Stimulated activated naive CD4-positive, alpha-beta T cell treated with Interleukin-2 at 50 U/mL for 16 hours (primary cell): Measurements from ENCODE around the gene SLC66A1.
"Not testable (repeated sequence)": the region's sequence is repeated elsewhere in the genome, so short reads cannot be mapped to it uniquely, and the experiment has no call there.

Experiments used
- DNase-seq: peaks from one replicate; lab custom pipeline; 2025; lab: John Stamatoyannopoulos, UW

The SLC66A1 gene

DNA sequence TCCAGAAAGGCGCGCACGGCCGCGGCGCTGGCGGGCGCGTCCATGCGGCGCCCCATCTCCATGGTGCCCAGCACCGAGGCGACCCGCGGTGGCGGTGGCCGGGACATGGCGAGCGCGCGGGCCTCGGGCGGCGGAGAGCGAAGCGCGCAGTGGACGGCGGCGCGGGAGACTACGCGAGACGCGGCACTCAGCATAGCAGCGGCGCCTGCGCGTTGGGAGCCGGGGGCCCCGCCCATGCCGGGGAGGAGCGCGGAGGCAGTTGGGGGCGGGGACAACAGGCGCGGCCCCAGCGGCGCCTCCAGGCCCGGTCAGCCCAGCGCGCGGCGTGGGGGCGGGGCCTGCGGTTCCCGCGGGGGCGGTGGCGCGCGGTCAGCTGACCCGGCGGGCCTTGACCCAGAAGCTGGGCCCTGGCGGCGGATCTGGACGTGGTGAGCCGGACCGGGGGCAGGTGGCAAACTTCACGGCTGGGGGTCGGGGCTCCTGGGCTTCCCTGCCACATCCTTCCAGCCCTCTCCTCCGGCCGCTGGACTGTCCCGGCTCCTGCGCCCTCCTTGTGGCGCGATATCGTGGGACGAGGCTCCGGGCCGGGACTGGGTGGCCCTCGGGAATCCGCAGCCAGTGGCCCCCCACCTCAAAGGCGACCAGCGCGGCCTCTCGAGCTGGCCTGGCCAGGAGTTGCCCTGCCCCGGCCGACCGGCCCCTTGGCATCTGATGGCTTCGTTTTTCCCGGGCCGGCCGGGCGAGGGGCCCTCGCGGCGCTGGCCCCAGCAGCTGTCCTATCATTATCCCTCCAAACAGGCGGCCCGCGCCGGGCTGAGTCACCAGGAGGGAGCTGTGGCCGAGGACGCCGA, at the start of gene SLC66A1, which contains the start of gene AKR7A2:
TSS of gene SLC66A1 (plus strand) at position 396 of the 851 bp plus-strand sequence. CDS start 5,352 bp downstream, outside the sequence.
TSS of gene AKR7A2 (minus strand) at position 214 of the 851 bp plus-strand sequence. CDS start at position 194, 20 bp downstream.
- peak; percentile 82 for DNase-seq

- DNase-seq = no peak
These were observed 49.4 kb upstream of the SLC66A1 start for GRCh38 chr1:19262744-19263143.

GRCh38 chr1:19268445-19268844, 43.7 kb upstream of the SLC66A1 start:
- DNase-seq = no peak

DNA sequence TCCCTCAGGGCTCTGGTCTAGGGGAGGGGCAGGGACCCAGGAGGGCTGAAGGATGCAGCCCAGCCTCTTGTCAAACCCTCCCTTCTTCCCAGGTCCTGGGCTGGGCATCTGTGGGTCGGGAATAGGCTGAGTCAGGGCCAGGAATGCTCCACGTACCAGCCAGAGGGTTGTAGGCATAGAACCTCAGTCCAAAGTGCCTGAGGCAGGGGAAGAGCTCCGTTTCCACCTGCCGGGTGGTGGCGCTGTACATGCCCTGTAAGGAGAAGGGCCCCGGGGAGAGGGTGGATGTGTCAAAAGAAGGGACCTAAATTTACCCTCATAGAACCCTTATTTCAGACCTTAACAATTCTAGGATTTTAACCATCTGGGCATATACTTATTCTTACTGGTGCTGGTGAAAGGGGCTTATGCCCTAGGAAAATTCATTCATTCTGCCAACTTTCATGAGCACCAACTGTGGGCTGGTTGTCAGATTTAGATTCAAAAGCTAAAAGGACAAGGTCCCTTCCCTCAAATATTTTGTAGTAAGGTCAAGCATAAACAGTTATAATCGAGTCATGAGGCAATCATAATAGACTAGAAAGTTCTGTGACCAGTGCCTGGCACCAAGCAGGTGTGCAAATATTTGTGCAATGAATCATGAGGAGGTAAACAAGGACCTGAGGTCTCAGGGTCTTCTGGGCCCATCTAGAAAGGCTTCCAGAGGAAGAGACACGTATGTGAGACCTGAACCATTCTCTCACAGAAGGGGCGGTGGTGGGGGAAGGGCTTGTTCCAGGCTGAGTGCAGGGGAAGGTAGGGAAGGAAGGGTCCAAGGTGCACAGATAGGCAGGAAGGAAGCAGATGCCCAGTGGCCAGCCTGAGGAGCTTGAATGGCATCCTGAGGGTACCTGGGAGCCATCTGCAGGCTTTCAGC, 42.4 kb upstream of the SLC66A1 start:
- not testable (repeated sequence) for DNase-seq

- DNase-seq = not testable (repeated sequence)
These were observed 41.8 kb upstream of the SLC66A1 start for GRCh38 chr1:19270343-19270730.

DNA sequence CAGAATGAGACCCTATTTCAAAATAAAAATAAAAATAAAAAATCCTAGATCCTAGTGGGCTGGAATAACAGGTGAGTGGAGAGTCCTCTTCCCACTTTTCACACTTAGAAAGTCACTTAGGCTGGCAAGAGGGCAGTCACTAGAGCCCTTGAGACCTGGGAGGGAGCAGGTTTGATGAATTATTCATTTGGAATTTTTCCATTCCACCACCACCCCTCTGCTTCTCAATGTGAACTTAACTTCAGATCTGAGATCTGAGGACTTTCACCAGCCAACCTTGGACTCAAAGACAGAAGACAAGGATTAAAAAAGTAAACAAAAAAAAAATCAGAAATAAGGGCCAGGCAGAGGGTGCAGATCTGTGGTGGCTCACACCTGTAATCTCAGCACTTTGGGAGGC, 40.1 kb upstream of the SLC66A1 start:
- no peak for DNase-seq

GRCh38 chr1:19273106-19273843, 38.9 kb upstream of the SLC66A1 start:
- no peak for DNase-seq

- DNase-seq = not testable (repeated sequence)
These were observed 38.1 kb upstream of the SLC66A1 start for GRCh38 chr1:19273844-19274531.

DNA sequence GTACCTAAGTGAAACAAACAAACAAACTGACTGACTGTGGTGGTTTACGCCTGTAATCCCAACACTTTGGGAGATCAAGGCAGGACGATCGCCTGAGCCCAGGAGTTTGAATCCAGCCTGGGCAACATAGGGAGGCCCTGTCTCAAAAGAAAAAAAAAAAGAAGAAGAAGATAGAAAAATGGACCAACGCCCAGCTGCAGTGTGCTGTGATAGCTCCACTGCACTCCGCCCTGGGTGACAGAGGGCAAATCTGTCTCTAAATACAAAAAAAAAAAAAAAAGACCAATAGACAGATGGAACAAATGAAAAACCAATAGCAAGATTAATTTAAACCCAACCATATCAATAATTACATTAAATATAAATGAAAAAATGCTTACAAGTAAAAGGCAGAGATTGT, 37.5 kb upstream of the SLC66A1 start:
- DNase-seq = no peak

DNA sequence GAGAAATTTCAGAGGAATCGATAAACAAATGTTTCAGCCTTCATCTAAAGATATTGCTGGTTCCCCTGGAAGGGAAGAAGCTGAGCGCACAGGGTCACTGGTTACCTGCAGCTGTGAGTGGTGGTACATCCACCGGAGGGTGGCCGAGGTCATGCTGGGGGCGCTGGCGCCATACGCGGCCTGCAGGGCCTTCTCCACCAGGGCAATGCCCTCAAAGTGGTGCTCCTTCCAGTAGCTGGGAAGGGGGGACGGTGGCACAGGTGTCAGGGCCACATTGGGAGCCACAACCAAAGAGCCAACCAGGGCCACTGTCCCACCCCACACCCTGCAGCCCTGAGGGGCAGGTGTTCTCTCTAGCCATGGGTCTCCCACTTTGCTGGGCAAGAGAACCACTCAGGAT, 28.2 kb upstream of the SLC66A1 start:
- no peak for DNase-seq

GRCh38 chr1:19284881-19285280, 27.2 kb upstream of the SLC66A1 start:
- no peak for DNase-seq

DNA sequence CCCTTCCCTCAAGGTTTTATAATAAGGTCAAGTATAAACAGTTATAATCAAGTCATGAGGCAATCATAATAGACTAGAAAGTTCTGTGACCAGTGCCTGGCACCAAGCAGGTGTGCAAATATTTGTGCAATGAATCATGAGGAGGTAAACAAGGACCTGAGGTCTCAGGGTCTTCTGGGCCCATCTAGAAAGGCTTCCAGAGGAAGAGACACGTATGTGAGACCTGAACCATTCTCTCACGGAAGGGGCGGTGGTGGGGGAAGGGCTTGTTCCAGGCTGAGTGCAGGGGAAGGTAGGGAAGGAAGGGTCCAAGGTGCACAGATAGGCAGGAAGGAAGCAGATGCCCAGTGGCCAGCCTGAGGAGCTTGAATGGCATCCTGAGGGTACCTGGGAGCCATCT, 26.8 kb upstream of the SLC66A1 start:
- DNase-seq = not testable (repeated sequence)

GRCh38 chr1:19285807-19286206, 26.3 kb upstream of the SLC66A1 start:
- DNase-seq = not testable (repeated sequence)

- DNase-seq = no peak
These were observed 24.5 kb upstream of the SLC66A1 start for GRCh38 chr1:19287436-19288185.

DNA sequence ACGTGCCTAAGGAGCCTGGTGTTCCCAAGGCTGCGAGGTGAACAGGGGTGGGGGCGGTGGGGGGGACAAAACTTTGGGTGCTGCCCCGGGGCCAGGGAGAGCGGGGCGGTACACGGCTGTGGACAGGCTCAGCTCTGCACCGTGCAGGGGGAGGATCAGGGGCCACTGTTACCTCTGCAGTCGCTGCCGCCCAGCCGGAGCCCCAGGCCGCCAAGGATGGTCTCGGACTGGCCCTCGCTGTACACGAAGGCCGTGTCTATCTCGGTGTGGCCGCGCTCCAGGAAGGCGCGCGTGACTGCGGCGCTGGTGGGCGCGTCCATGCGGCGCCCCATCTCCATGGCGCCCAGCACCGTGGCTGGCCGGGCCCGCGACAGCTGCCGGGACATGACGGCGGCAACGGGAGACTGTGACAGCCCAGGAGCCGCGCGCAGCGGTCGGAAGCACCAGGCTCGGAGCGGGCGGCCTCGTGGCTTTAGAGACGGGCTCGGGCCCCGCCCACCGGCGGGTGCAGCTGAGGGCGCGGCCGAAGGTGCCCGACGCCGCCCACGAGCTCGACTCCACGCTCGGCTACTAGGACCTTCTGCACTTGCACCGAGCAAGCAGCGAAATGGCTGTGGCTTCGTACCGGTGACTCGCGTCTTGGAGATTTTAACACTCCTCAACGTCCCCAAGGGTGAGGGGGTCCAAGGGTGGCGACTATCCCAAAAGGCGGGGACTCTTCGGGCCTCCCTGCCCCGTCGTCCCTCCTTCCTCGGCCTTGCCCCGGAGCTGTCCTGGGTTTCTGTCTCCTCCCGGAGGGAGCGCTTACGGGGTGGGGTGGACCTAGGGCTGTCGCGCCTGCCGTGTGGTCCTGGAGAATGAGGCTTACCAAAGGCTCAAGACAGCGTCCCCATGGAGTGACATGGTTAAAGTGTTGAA, 23.5 kb upstream of the SLC66A1 start, which contains the start of gene AKR7A3:
TSS of gene AKR7A3 (minus strand) at position 447 of the 918 bp plus-strand sequence. CDS start at position 386, 61 bp downstream.
- peak; percentile 61 for DNase-seq

GRCh38 chr1:19289244-19289643, 22.9 kb upstream of the SLC66A1 start:
- no peak for DNase-seq

DNA sequence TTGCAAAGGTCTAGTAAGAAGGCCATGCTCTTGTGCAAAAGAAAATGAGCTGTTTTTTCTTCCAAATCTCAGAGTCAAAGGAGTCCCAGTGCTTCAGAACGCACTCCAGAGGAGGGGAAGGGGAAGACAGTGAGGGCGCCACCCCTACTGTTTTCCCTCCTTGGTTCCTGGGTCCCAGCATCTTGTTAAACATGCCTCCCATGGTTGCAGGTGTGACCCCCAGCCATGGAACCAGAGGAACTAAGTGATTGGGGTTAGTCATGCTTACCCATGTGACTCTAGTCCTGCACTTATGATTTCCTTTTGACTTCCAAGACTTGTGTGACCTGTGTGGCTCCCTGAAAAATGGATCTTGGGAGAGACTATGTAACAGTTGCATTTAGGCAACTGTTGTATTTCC, 17.5 kb upstream of the SLC66A1 start:
- no peak for DNase-seq

DNA sequence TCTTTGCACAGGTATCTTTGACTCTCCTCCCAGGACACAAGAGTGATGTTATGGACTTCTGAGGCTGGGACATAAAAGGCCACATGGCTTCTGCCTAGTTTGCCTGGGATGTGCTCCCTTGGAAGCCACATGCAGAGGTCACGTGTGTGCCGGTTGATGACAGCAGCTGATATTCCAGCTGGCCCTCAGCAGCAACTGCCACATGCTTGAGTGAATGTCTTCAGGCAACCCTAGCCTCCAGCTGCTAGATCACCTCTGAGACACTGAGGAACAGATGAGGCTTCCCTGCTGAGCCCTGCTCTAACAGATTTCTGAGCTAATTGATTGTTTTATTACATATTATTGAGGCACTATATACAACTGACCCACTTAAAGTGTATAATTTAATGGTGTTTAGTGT, 11.9 kb upstream of the SLC66A1 start:
- DNase-seq = no peak

DNA sequence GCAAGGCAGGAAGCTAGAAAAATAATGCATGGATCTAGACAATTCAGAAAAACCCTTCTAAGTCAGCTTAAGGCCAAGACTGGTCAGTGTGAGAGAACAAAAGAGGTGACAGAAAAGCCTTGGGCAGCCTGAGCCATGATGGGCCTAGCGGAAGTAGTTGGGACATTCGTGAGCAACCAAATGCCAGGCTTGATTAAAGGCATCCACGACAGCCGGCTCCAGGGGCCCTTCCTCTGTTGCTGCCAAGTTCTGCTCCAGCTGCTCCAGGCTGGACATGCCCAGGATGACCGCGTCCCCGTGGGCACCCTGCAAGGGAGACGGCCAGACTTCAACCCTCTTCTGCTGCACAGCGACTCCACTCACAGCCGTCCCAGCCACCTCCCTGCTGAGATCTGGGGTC, 8.0 kb upstream of the SLC66A1 start:
- not testable (repeated sequence) for DNase-seq
